HG02759 (cell line): ENCODE data around the gene PJA1.

Experiments
- ATAC-seq: cut with Tn5 transposase; IDR thresholded peaks from one replicate; pipeline ENCODE4 v1.9.1; 2021; ENCODE audit warnings: mild to moderate bottlenecking, moderate library complexity; ENCODE audit not compliant: unreplicated experiment

Gene PJA1

DNA sequence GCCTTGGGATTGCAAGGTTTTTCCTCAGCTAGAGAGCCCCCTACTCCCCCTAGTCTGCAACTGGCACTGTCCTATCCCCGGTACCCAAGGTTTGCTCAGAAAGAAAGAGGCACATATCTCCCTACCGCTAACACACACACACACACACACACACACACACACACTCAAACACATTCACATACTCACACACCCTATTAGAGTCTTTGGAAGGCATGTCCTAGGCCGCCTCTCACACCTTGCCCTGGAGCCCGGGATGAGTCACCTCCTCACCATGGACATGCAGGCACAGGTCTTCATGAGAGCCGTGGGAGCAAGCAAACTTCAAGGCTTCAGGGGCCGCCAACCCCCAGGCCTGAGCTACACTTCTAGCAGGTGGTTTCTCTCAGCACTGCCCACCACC, 49.2 kb downstream of the PJA1 start:
- no peak for ATAC-seq

DNA sequence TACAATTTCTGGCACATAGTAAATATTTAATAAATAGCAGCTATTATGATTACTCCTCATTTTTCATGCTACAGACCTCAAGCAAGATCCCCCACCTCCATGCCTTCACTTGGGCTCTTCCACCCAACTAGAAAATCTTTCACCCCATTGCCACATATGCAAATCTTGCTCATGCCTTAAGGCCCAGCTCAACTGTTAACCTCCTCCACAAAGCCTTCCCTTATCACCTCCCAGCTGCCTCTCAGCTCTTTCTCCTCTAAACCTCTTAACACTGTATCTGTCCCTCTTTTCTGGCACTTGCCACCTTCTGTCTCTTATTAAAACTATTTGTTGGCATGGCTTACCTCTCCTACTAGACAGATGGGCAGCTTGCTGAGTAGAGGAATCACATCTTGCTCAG, 51.5 kb downstream of the PJA1 start:
- ATAC-seq: no peak
